Upper lobe of left lung (tissue), 4 donors: ENCODE results near the gene CPEB4.

Source experiments
- CTCF ChIP-seq, 6 experiments: fragments of 450-650 bp in 4 of 6; fragments of 200-600 bp in 2 of 6; sonication (generic) in 2 of 6; IDR thresholded peaks; one replicate each; pipeline ENCODE4 v1.5.1; 2016 to 2019; ENCODE audit warnings: antibody characterized with exemption in 6 of 6
- POLR2A ChIP-seq, 4 donors: fragments of 450-650 bp; IDR thresholded peaks; one replicate each; pipeline ENCODE4 v1.5.1; 2016 to 2017; ENCODE audit warnings: antibody characterized with exemption in 4 of 4, mild to moderate bottlenecking in 2 of 4
- POLR2AphosphoS5 ChIP-seq, 2 donors: sonication (generic); formaldehyde crosslinking; IDR thresholded peaks; one replicate each; pipeline ENCODE4 v1.5.1; 2017; ENCODE audit warnings: antibody characterized with exemption in 2 of 2

- TF ChIP-seq CTCF (IDR thresholded peaks at IDR 0.05) (no peak), POLR2A (IDR thresholded peaks at IDR 0.05) (no peak), POLR2AphosphoS5 (IDR thresholded peaks at IDR 0.05) (no peak)
Measured at GRCh38 chr5:173963182-173963838, 75.2 kb downstream of the CPEB4 start.
